Calu3 (cell line): ENCODE measurements around the gene TTC29. TPM values are rescaled to one million over a fixed set of nuclear protein-coding genes. Genes with fewer than 3 reads are reported as not detected.
"Not testable (repeated sequence)": the region's sequence is repeated elsewhere in the genome, so short reads cannot be mapped to it uniquely, and the experiment has no call there.

Experiments used
- BruUV-seq: library from RNA; stranded (reverse); fragments of 400-500 nt; replicated peaks from 2 replicates; lab custom pipeline; 2021; lab: Mats Ljungman, UMichigan
- CTCF ChIA-PET: fragments of 300-600 bp; sonication (Branson Sonifier 250); formaldehyde crosslinking; loops from one replicate; lab custom pipeline; 2022; ENCODE audit warnings: antibody characterized with exemption; lab: Charles Lee
- DNase-seq: peaks from one replicate; pipeline ENCODE4 v3.0.0; 2022
- H3K27ac Mint-ChIP-seq: one replicate; pipeline ENCODE4 v1.8.0; 2022; ENCODE audit warnings: mixed read lengths; ENCODE audit not compliant: unreplicated experiment
- H3K27me3 Mint-ChIP-seq: one replicate; pipeline ENCODE4 v1.8.0; 2022; ENCODE audit warnings: mixed read lengths; ENCODE audit not compliant: unreplicated experiment
- H3K36me3 Mint-ChIP-seq: one replicate; pipeline ENCODE4 v1.8.0; 2022; ENCODE audit warnings: mild to moderate bottlenecking, moderate library complexity, mixed read lengths; ENCODE audit not compliant: insufficient read depth, unreplicated experiment
- H3K4me1 Mint-ChIP-seq: one replicate; pipeline ENCODE4 v1.8.0; 2022; ENCODE audit warnings: mild to moderate bottlenecking, low read depth, mixed read lengths; ENCODE audit not compliant: unreplicated experiment
- H3K4me3 Mint-ChIP-seq: one replicate; pipeline ENCODE4 v1.8.0; 2022; ENCODE audit warnings: mild to moderate bottlenecking, low read depth, moderate library complexity, mixed read lengths; ENCODE audit not compliant: unreplicated experiment
- H3K9me3 Mint-ChIP-seq: one replicate; pipeline ENCODE4 v1.8.0; 2022; ENCODE audit warnings: low read depth, mixed read lengths; ENCODE audit not compliant: unreplicated experiment
- CTCF ChIP-seq: fragments of 200-600 bp; IDR thresholded peaks from one replicate; pipeline ENCODE4 v1.8.0; 2022; ENCODE audit warnings: antibody characterized with exemption; ENCODE audit not compliant: unreplicated experiment
- intact Hi-C: fragments of 100-400 bp; cut with micrococcal nuclease; formaldehyde crosslinking; loops from one replicate; pipeline ENCODE4 v1.10.0; 2022; ENCODE audit not compliant: unreplicated experiment
- total RNA-seq: library from RNA; stranded (reverse); gene quantifications from 2 replicates; pipeline ENCODE4 v1.2.3, GENCODE V29; 2022

TTC29 gene
- total RNA-seq, 1 experiment from 2014 or later = not detected

- peaks cover 2% of the 10 kb centered on the region for H3K9me3 Mint-ChIP-seq
- no peaks in the 10 kb centered on the region for H3K27me3 Mint-ChIP-seq
- H3K4me3 Mint-ChIP-seq = no peak overlapping the region
- DNase-seq = no peak
- H3K4me1 Mint-ChIP-seq = no peaks in the 10 kb centered on the region
- H3K36me3 Mint-ChIP-seq = no peaks in the 10 kb centered on the region
- no peak overlapping the region for H3K27ac Mint-ChIP-seq
- no peak for TF ChIP-seq CTCF
- CTCF ChIA-PET = no interaction called here
- BruUV-seq = no TSS peak
- intact Hi-C loops = no loop called here
Observed at GRCh38 chr4:146763560-146763959, 182.1 kb downstream of the TTC29 start.

GRCh38 chr4:146762016-146762415 lies 183.6 kb downstream of the TTC29 start:
- no peak overlapping the region for H3K27ac Mint-ChIP-seq
- intact Hi-C loops = no loop called here
- H3K4me1 Mint-ChIP-seq = no peaks in the 10 kb centered on the region
- peaks cover 2% of the 10 kb centered on the region for H3K9me3 Mint-ChIP-seq
- H3K36me3 Mint-ChIP-seq = no peaks in the 10 kb centered on the region
- TF ChIP-seq CTCF = no peak
- no peaks in the 10 kb centered on the region for H3K27me3 Mint-ChIP-seq
- CTCF ChIA-PET = interaction anchor here (0.7 to 0.9 kb wide), 2 partner anchors 70 to 134 kb away, joined by 3 read pairs; no protein-coding TSS in a partner anchor
- DNase-seq = no peak
- no peak overlapping the region for H3K4me3 Mint-ChIP-seq
- no TSS peak for BruUV-seq

GRCh38 chr4:146742416-146742815 lies 203.2 kb downstream of the TTC29 start:
- no peak for DNase-seq
- H3K4me3 Mint-ChIP-seq = no peak overlapping the region
- intact Hi-C loops = no loop called here
- CTCF ChIA-PET = no interaction called here
- H3K36me3 Mint-ChIP-seq = no peaks in the 10 kb centered on the region
- TF ChIP-seq CTCF = no peak
- no TSS peak for BruUV-seq
- peaks cover 2% of the 10 kb centered on the region for H3K9me3 Mint-ChIP-seq
- peaks cover 8% of the 10 kb centered on the region for H3K27me3 Mint-ChIP-seq
- no peak overlapping the region for H3K27ac Mint-ChIP-seq
- no peaks in the 10 kb centered on the region for H3K4me1 Mint-ChIP-seq

GRCh38 chr4:146739182-146739581 lies 206.5 kb downstream of the TTC29 start:
- no peak for TF ChIP-seq CTCF
- peaks cover 8% of the 10 kb centered on the region for H3K27me3 Mint-ChIP-seq
- DNase-seq = no peak
- H3K36me3 Mint-ChIP-seq = no peaks in the 10 kb centered on the region
- no TSS peak for BruUV-seq
- CTCF ChIA-PET = no interaction called here
- H3K9me3 Mint-ChIP-seq = peaks cover 2% of the 10 kb centered on the region
- intact Hi-C loops = no loop called here
- no peaks in the 10 kb centered on the region for H3K4me1 Mint-ChIP-seq
- no peak overlapping the region for H3K27ac Mint-ChIP-seq
- no peak overlapping the region for H3K4me3 Mint-ChIP-seq

GRCh38 chr4:146723519-146723918 lies 222.1 kb downstream of the TTC29 start:
- H3K4me1 Mint-ChIP-seq, DNase-seq, BruUV-seq, H3K4me3 Mint-ChIP-seq, CTCF ChIA-PET, H3K27ac Mint-ChIP-seq, intact Hi-C loops, H3K9me3 Mint-ChIP-seq, H3K27me3 Mint-ChIP-seq, H3K36me3 Mint-ChIP-seq: not testable (repeated sequence)
